ENCODE measurements around the gene TARBP1. TPM values are rescaled to one million over a fixed set of nuclear protein-coding genes. Genes with fewer than 3 reads are reported as not detected.

Gene TARBP1
- total and polyA plus RNA-seq, 2 of the 4 experiments (the other 2 are of a cell fraction): 10.6 to 17.7 TPM

- H4K8ac ChIP-seq (ENCODE audit: low read depth in 2 of 2, low read length in 2 of 2): no peak overlapping the region
- no peak overlapping the region for H3K23ac ChIP-seq (ENCODE audit: low read depth, low read length)
- H3K4ac ChIP-seq (ENCODE audit: low read depth, low read length): no peak overlapping the region
- no peak overlapping the region for H2AK5ac ChIP-seq (ENCODE audit: low read depth, low read length)
- peaks cover 9% of the 10 kb centered on the region for H3K36me3 ChIP-seq (ENCODE audit: control insufficient read depth, insufficient read depth, low read length)
- no peak overlapping the region for H3K18ac ChIP-seq (ENCODE audit: low read depth, low read length)
- CTCF ChIA-PET: no interaction called here
- no peak overlapping the region for H2AFZ ChIP-seq (replicated peaks; ENCODE audit: low read length, poor library complexity)
- dilution Hi-C loops (cut with HindIII; ENCODE audit: low sequenced_read_pairs, unreplicated experiment) (no loop called here), intact Hi-C loops (cut with micrococcal nuclease) (no loop called here), in situ Hi-C loops (cut with MboI; ENCODE audit: low sequenced_read_pairs) (no loop called here)
- H3K27ac ChIP-seq (ENCODE audit: insufficient read depth, low read length): no peak overlapping the region
- TF ChIP-seq RFX5 (IDR thresholded peaks at IDR 0.05; ENCODE audit: low read depth, low read length): no peak
- no peak for TF ChIP-seq NFE2L2 (IDR thresholded peaks at IDR 0.05; ENCODE audit: low read depth, low read length)
- no peak for TF ChIP-seq FOS (IDR thresholded peaks at IDR 0.05; ENCODE audit: low read depth, low read length)
- no peak for TF ChIP-seq SMC3 (IDR thresholded peaks at IDR 0.05; ENCODE audit: low read depth, low read length)
- TF ChIP-seq CTCF (conservative IDR thresholded peaks at IDR 0.05; ENCODE audit: low read depth, low read length): no peak
- TF ChIP-seq CHD1 (IDR thresholded peaks at IDR 0.05; ENCODE audit: low read depth, low read length): no peak
- TF ChIP-seq RCOR1 (IDR thresholded peaks at IDR 0.05; ENCODE audit: insufficient replicate concordance, low read length): no peak
- no peak for TF ChIP-seq MAFK (IDR thresholded peaks at IDR 0.05; ENCODE audit: low read depth, low read length)
- TF ChIP-seq MXI1 (IDR thresholded peaks at IDR 0.05; ENCODE audit: borderline replicate concordance, low read depth, low read length): no peak
- no peak for TF ChIP-seq RAD21 (IDR thresholded peaks at IDR 0.05; ENCODE audit: low read length)
- no peak for TF ChIP-seq CEBPB (IDR thresholded peaks at IDR 0.05; ENCODE audit: low read depth, low read length)
- TF ChIP-seq ELK1 (IDR thresholded peaks at IDR 0.05; ENCODE audit: borderline replicate concordance, low read depth, low read length): no peak
- TF ChIP-seq BHLHE40 (IDR thresholded peaks at IDR 0.05; ENCODE audit: low read depth, low read length): no peak
- no peak overlapping the region for H3K14ac ChIP-seq (replicated peaks; ENCODE audit: low read depth, low read length)
- H3K56ac ChIP-seq (ENCODE audit: extremely low read depth, insufficient read depth, low read length): no peak overlapping the region
- no peaks in the 10 kb centered on the region for H3K9me3 ChIP-seq (ENCODE audit: control insufficient read depth, insufficient read depth, low read length)
- H2BK5ac ChIP-seq (ENCODE audit: low read depth, low read length, poor library complexity, severe bottlenecking): no peak overlapping the region
- H3K4me1 ChIP-seq (ENCODE audit: control insufficient read depth, insufficient read depth, low read length): no peaks in the 10 kb centered on the region
- no peaks in the 10 kb centered on the region for H3K9me1 ChIP-seq (ENCODE audit: insufficient read depth, low read length)
- WGBS, 2 experiments (ENCODE audit: extremely low coverage in 2 of 2, insufficient read length in 1 of 2): no CpG with 5 or more reads among the region's 4 CpGs
- no peak overlapping the region for H3K9ac ChIP-seq (ENCODE audit: low read depth, low read length)
- POLR2A ChIA-PET (ENCODE audit: unreplicated experiment): no interaction called here
- no peak overlapping the region for H4K91ac ChIP-seq (ENCODE audit: insufficient read depth, low read depth, low read length)
- H2BK15ac ChIP-seq (ENCODE audit: low read depth, low read length): no peak overlapping the region
- BruUV-seq (replicated peaks): no TSS peak
- H4K20me1 ChIP-seq (ENCODE audit: insufficient read depth, low read length): no peaks in the 10 kb centered on the region
- no peaks in the 10 kb centered on the region for H3K27me3 ChIP-seq (ENCODE audit: control insufficient read depth, insufficient read depth, low read length)
- no peaks in the 10 kb centered on the region; a peak in 1 of 4 replicates for H3K79me1 ChIP-seq (ENCODE audit: low read depth in 1 of 2, low read length in 2 of 2)
- DNase-seq (no peak), ATAC-seq (ENCODE audit: low read depth) (no peak)
- H2AK9ac ChIP-seq (replicated peaks; ENCODE audit: low read depth, low read length, poor library complexity): no peak overlapping the region
- H3K4me3 ChIP-seq (ENCODE audit: insufficient read depth, low read depth, low read length): no peak overlapping the region
- H4K5ac ChIP-seq (ENCODE audit: low read depth, low read length): no peak overlapping the region
- no peak overlapping the region for H2BK20ac ChIP-seq (ENCODE audit: low read depth, low read length)
- no peak overlapping the region for H3K4me2 ChIP-seq (ENCODE audit: low read depth, low read length)
- no peak overlapping the region for H2BK120ac ChIP-seq (ENCODE audit: low read depth, low read length)
Measured at GRCh38 chr1:234431255-234431654, 47.7 kb downstream of the TARBP1 start.

Data from IMR-90 (cell line).